Measurements from ENCODE around the gene ZNF423. TPM values are rescaled to one million over a fixed set of nuclear protein-coding genes. Genes with fewer than 3 reads are reported as not detected.
"Not testable (repeated sequence)": the region's sequence is repeated elsewhere in the genome, so short reads cannot be mapped to it uniquely, and the experiment has no call there.

The ZNF423 gene
- total RNA-seq, 1 donor from 2014 or later = 10.6 TPM

GRCh38 chr16:49510654-49511305 lies 345.1 kb downstream of the ZNF423 start:
- H3K36me3 Mint-ChIP-seq (ENCODE audit: low read depth, unreplicated experiment) = peaks cover 2% of the 10 kb centered on the region
- H3K9me3 ChIP-seq (ENCODE audit: insufficient read depth, low read depth, low read length) = no peaks in the 10 kb centered on the region
- H2AFZ ChIP-seq (ENCODE audit: low read depth, low read length) = no peak overlapping the region
- H4K20me1 ChIP-seq (ENCODE audit: insufficient read depth, low read length) = no peaks in the 10 kb centered on the region
- H3K4me1 ChIP-seq (ENCODE audit: insufficient read depth, low read length) = no peaks in the 10 kb centered on the region
- H3K9me3 Mint-ChIP-seq (ENCODE audit: unreplicated experiment) = no peaks in the 10 kb centered on the region
- no peak overlapping the region for H3K27ac Mint-ChIP-seq (ENCODE audit: unreplicated experiment)
- H3K27me3 Mint-ChIP-seq (ENCODE audit: low read depth, unreplicated experiment) = peaks cover 3% of the 10 kb centered on the region
- H3K4me3 ChIP-seq (ENCODE audit: insufficient read depth, low read depth, low read length) = no peak overlapping the region
- H3K27ac ChIP-seq (ENCODE audit: low read depth, low read length) = no peak overlapping the region
- H3K9ac ChIP-seq (ENCODE audit: low read length) = no peak overlapping the region
- H3K79me2 ChIP-seq (ENCODE audit: insufficient read depth, low read length) = no peaks in the 10 kb centered on the region
- no peak overlapping the region for H3K4me2 ChIP-seq (ENCODE audit: low read length)
- FAIRE-seq (no peak), DNase-seq (ENCODE audit: low read depth) (no peak)
- TF ChIP-seq, protein P1, sequence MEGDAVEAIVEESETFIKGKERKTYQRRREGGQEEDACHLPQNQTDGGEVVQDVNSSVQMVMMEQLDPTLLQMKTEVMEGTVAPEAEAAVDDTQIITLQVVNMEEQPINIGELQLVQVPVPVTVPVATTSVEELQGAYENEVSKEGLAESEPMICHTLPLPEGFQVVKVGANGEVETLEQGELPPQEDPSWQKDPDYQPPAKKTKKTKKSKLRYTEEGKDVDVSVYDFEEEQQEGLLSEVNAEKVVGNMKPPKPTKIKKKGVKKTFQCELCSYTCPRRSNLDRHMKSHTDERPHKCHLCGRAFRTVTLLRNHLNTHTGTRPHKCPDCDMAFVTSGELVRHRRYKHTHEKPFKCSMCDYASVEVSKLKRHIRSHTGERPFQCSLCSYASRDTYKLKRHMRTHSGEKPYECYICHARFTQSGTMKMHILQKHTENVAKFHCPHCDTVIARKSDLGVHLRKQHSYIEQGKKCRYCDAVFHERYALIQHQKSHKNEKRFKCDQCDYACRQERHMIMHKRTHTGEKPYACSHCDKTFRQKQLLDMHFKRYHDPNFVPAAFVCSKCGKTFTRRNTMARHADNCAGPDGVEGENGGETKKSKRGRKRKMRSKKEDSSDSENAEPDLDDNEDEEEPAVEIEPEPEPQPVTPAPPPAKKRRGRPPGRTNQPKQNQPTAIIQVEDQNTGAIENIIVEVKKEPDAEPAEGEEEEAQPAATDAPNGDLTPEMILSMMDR (IDR thresholded peaks at IDR 0.05; ENCODE audit: insufficient read depth, low read depth, low read length) = no peak
- no peak for TF ChIP-seq EZH2 (IDR thresholded peaks at IDR 0.05; ENCODE audit: insufficient read depth, low read length)
- H3K4me1 Mint-ChIP-seq (ENCODE audit: low read depth, unreplicated experiment) = no peaks in the 10 kb centered on the region
- H3K4me3 Mint-ChIP-seq (ENCODE audit: unreplicated experiment) = no peak overlapping the region
- H3K27me3 ChIP-seq (ENCODE audit: insufficient read depth, low read length) = no peaks in the 10 kb centered on the region
- H3K36me3 ChIP-seq (ENCODE audit: insufficient read depth, low read length) = no peaks in the 10 kb centered on the region

GRCh38 chr16:49510141-49510540 lies 345.8 kb downstream of the ZNF423 start:
- DNase-seq (ENCODE audit: low read depth) = no peak
- Mint-ChIP-seq H3K9me3 (ENCODE audit: unreplicated experiment) (no peaks in the 10 kb centered on the region), H3K27ac (ENCODE audit: unreplicated experiment) (no peak overlapping the region), H3K36me3 (ENCODE audit: low read depth, unreplicated experiment) (peaks cover 2% of the 10 kb centered on the region), H3K4me3 (ENCODE audit: unreplicated experiment) (no peak overlapping the region), H3K4me1 (ENCODE audit: low read depth, unreplicated experiment) (no peaks in the 10 kb centered on the region), H3K27me3 (ENCODE audit: low read depth, unreplicated experiment) (peaks cover 3% of the 10 kb centered on the region)
- Histone ChIP-seq H3K79me2 (ENCODE audit: insufficient read depth, low read length) (no peaks in the 10 kb centered on the region), H3K4me2 (ENCODE audit: low read length) (no peak overlapping the region), H3K27ac (ENCODE audit: low read depth, low read length) (no peak overlapping the region), H3K9me3 (ENCODE audit: insufficient read depth, low read depth, low read length) (no peaks in the 10 kb centered on the region), H3K4me3 (ENCODE audit: insufficient read depth, low read depth, low read length) (no peak overlapping the region), H2AFZ (ENCODE audit: low read depth, low read length) (no peak overlapping the region), H4K20me1 (ENCODE audit: insufficient read depth, low read length) (no peaks in the 10 kb centered on the region), H3K27me3 (ENCODE audit: insufficient read depth, low read length) (no peaks in the 10 kb centered on the region), H3K36me3 (ENCODE audit: insufficient read depth, low read length) (no peaks in the 10 kb centered on the region), H3K9ac (ENCODE audit: low read length) (no peak overlapping the region), H3K4me1 (ENCODE audit: insufficient read depth, low read length) (no peaks in the 10 kb centered on the region)
- no peak for TF ChIP-seq EZH2 (IDR thresholded peaks at IDR 0.05; ENCODE audit: insufficient read depth, low read length)
- TF ChIP-seq, protein P1 (IDR thresholded peaks at IDR 0.05; ENCODE audit: insufficient read depth, low read depth, low read length) = no peak
- FAIRE-seq = no peak

DNA sequence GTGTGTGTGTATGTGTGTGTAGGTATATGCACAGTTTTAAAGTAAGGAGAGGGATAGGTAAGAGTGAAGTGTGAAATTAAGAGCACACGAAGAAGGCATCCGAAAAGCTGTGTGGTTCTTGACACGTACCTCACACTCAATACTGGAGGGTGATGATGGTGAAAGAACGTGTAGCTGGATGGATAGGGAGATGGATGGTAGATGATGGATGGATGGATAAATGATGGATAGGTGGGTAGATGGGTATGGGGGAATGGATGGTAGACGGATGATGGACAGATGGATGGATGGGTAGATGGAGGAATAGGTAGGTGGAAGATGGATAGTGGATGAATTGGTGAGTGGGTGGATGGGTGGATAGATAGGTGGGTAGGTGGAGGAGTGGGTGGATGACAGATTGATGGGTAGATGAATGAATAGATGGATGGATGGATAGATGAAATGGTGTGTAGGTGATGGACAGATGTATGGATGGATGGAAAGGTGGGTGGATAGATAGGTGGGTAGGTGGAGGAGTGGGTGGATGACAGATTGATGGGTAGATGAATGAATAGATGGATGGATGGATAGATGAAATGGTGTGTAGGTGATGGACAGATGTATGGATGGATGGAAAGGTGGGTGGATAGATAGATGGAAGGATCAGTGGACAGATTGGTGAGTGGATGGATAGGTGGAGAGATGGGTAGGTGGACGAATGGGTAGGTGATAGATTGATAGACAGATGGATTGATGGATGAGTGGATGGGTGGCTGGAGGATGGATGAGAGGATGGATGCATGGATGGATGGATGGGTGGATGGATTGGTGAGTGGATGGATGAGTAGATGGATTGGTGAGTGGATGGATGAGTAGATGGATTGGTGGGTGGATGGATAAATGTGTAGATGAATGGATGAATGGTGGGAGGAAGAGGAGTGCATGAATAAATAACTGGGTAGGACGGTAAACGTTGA lies 349.6 kb downstream of the ZNF423 start:
- H3K9me3 ChIP-seq (ENCODE audit: insufficient read depth, low read depth, low read length); H3K4me1 Mint-ChIP-seq (ENCODE audit: low read depth, unreplicated experiment); H2AFZ ChIP-seq (ENCODE audit: low read depth, low read length); H3K4me3 Mint-ChIP-seq (ENCODE audit: unreplicated experiment); H3K79me2 ChIP-seq (ENCODE audit: insufficient read depth, low read length); H3K36me3 Mint-ChIP-seq (ENCODE audit: low read depth, unreplicated experiment); H3K4me2 ChIP-seq (ENCODE audit: low read length); H3K36me3 ChIP-seq (ENCODE audit: insufficient read depth, low read length); FAIRE-seq; H3K4me3 ChIP-seq (ENCODE audit: insufficient read depth, low read depth, low read length); H3K27ac ChIP-seq (ENCODE audit: low read depth, low read length); DNase-seq (ENCODE audit: low read depth); H3K4me1 ChIP-seq (ENCODE audit: insufficient read depth, low read length); H3K9ac ChIP-seq (ENCODE audit: low read length); H4K20me1 ChIP-seq (ENCODE audit: insufficient read depth, low read length); H3K27ac Mint-ChIP-seq (ENCODE audit: unreplicated experiment); H3K27me3 Mint-ChIP-seq (ENCODE audit: low read depth, unreplicated experiment); H3K27me3 ChIP-seq (ENCODE audit: insufficient read depth, low read length); H3K9me3 Mint-ChIP-seq (ENCODE audit: unreplicated experiment): not testable (repeated sequence)

Data from astrocyte (in vitro differentiated cells and primary cell).